Mesenchymal stem cell (in vitro differentiated cells and primary cell): ENCODE data around the gene OSBPL3.

ENCODE experiments used
- DNase-seq: peaks from one replicate; pipeline ENCODE4 v3.0.0-alpha.2; 2013
- H2AFZ ChIP-seq: one replicate; pipeline ENCODE4 v1.6.1; 2013; ENCODE audit warnings: low read depth, mild to moderate bottlenecking, control low read depth, inconsistent platforms, low read length, moderate library complexity
- H2AK5ac ChIP-seq: 2 replicates; pipeline ENCODE4 v1.6.1; 2013; ENCODE audit warnings: low read length, moderate library complexity, mild to moderate bottlenecking, inconsistent platforms; ENCODE audit not compliant: severe bottlenecking
- H2BK120ac ChIP-seq: one replicate; pipeline ENCODE4 v1.6.1; 2013; ENCODE audit warnings: low read depth, mild to moderate bottlenecking, inconsistent platforms, low read length, moderate library complexity
- H2BK12ac ChIP-seq, 2 experiments: one replicate each; pipeline ENCODE4 v1.6.1; 2013; ENCODE audit warnings: inconsistent platforms in 2 of 2, low read length in 2 of 2, mild to moderate bottlenecking in 2 of 2, moderate library complexity in 2 of 2, control low read depth in 1 of 2
- H2BK15ac ChIP-seq: one replicate; pipeline ENCODE4 v1.6.1; 2013; ENCODE audit warnings: mild to moderate bottlenecking, low read depth, inconsistent platforms; ENCODE audit not compliant: poor library complexity, severe bottlenecking
- H2BK5ac ChIP-seq: 2 replicates; pipeline ENCODE4 v1.6.1; 2013; ENCODE audit warnings: low read depth, mild to moderate bottlenecking, low read length, control low read depth, inconsistent platforms; ENCODE audit not compliant: poor library complexity, severe bottlenecking
- H3K14ac ChIP-seq, 2 experiments: one replicate each; pipeline ENCODE4 v1.6.1; 2013; ENCODE audit warnings: inconsistent platforms in 2 of 2, low read length in 2 of 2, control low read depth in 1 of 2, mild to moderate bottlenecking in 1 of 2, moderate library complexity in 1 of 2
- H3K18ac ChIP-seq, 2 experiments: one replicate each; pipeline ENCODE4 v1.6.1; 2013; ENCODE audit warnings: inconsistent platforms in 2 of 2, low read length in 2 of 2, control low read depth in 1 of 2, low read depth in 1 of 2, mild to moderate bottlenecking in 1 of 2
- H3K23ac ChIP-seq, 2 experiments: one replicate each; pipeline ENCODE4 v1.6.1; 2013; ENCODE audit warnings: inconsistent platforms in 2 of 2, low read length in 2 of 2, mild to moderate bottlenecking in 2 of 2, moderate library complexity in 2 of 2, control low read depth in 1 of 2
- H3K27ac ChIP-seq: 2 replicates; pipeline ENCODE4 v1.5.1; 2013; ENCODE audit warnings: mild to moderate bottlenecking, moderate library complexity, low read length, control low read depth, inconsistent platforms; ENCODE audit not compliant: poor library complexity, severe bottlenecking
- H3K27me3 ChIP-seq, 2 experiments: 2 replicates each; pipeline versions ENCODE4 v1.6.1 to v1.7.0; 2013; ENCODE audit warnings: low read length in 2 of 2, mild to moderate bottlenecking in 2 of 2, moderate library complexity in 2 of 2, control low read depth in 1 of 2, inconsistent platforms in 1 of 2; ENCODE audit not compliant: control insufficient read depth in 1 of 2, insufficient read depth in 1 of 2
- H3K36me3 ChIP-seq, 2 experiments: 2 replicates each; pipeline versions ENCODE4 v1.6.1 to v1.7.0; 2013; ENCODE audit warnings: low read length in 2 of 2, control low read depth in 1 of 2, inconsistent platforms in 1 of 2, low read depth in 1 of 2, mild to moderate bottlenecking in 1 of 2; ENCODE audit not compliant: insufficient read depth in 2 of 2, control insufficient read depth in 1 of 2
- H3K4ac ChIP-seq, 2 experiments: one replicate each; pipeline ENCODE4 v1.6.1; 2013; ENCODE audit warnings: inconsistent platforms in 2 of 2, low read length in 2 of 2, mild to moderate bottlenecking in 2 of 2, moderate library complexity in 2 of 2, control low read depth in 1 of 2, low read depth in 1 of 2
- H3K4me1 ChIP-seq: 2 replicates; pipeline ENCODE4 v1.6.1; 2013; ENCODE audit warnings: low read depth, low read length, control low read depth; ENCODE audit not compliant: control insufficient read depth, insufficient read depth
- H3K4me2 ChIP-seq: 2 replicates; pipeline ENCODE4 v1.6.1; 2013; ENCODE audit warnings: low read length, mild to moderate bottlenecking, inconsistent platforms; ENCODE audit not compliant: poor library complexity, severe bottlenecking
- H3K4me3 ChIP-seq, 2 experiments: 2 replicates each; pipeline versions ENCODE4 v1.5.1 to v1.7.0; 2013; ENCODE audit warnings: low read length in 2 of 2, mild to moderate bottlenecking in 2 of 2, control low read depth in 1 of 2, low read depth in 1 of 2; ENCODE audit not compliant: insufficient read depth in 1 of 2
- H3K79me1 ChIP-seq: replicated peaks from 2 replicates; pipeline ENCODE4 v1.6.1; 2013; ENCODE audit warnings: mild to moderate bottlenecking, control low read depth, low read length, inconsistent platforms; ENCODE audit not compliant: poor library complexity, severe bottlenecking
- H3K9ac ChIP-seq: 2 replicates; pipeline ENCODE4 v1.7.0; 2013; ENCODE audit warnings: mild to moderate bottlenecking, low read length, moderate library complexity
- H3K9me3 ChIP-seq: 2 replicates; pipeline ENCODE4 v1.7.0; 2013; ENCODE audit warnings: mild to moderate bottlenecking, low read length; ENCODE audit not compliant: control insufficient read depth
- H4K8ac ChIP-seq: one replicate; pipeline ENCODE4 v1.6.1; 2013; ENCODE audit warnings: inconsistent platforms, mild to moderate bottlenecking, low read length, moderate library complexity
- H4K91ac ChIP-seq: one replicate; pipeline ENCODE4 v1.6.1; 2013; ENCODE audit warnings: mild to moderate bottlenecking, low read length, inconsistent platforms
- WGBS: methylation state at CpG from one replicate; pipeline ENCODE4 v1.1.7; 2013; ENCODE audit warnings: mixed read lengths; 5-methylcytosine and 5-hydroxymethylcytosine counted together

OSBPL3 gene

GRCh38 chr7:24820730-24821044 is 159.3 kb downstream of the OSBPL3 start:
- Histone ChIP-seq H3K27ac (peak overlapping the region; percentile 83), H3K9me3 (no peaks in the 10 kb centered on the region), H3K4me2 (no peak overlapping the region), H3K27me3 (no peaks in the 10 kb centered on the region), H3K23ac (no peak overlapping the region), H3K9ac (peak overlapping the region; percentile 66), H3K4ac (no peak overlapping the region), H4K91ac (no peak overlapping the region), H3K14ac (no peak overlapping the region), H2BK5ac (no peak overlapping the region), H3K4me1 (peaks cover 5% of the 10 kb centered on the region), H2AFZ (no peak overlapping the region), H2BK12ac (no peak overlapping the region), H3K79me1 (peaks cover 7% of the 10 kb centered on the region), H2BK120ac (no peak overlapping the region), H2BK15ac (no peak overlapping the region), H3K36me3 (peaks cover 7 to 64% of the 10 kb centered on the region in 2 experiments), H3K4me3 (no peak overlapping the region), H3K18ac (no peak overlapping the region), H2AK5ac (peak overlapping the region; percentile 36), H4K8ac (no peak overlapping the region)
- peak; percentile 93 for DNase-seq

DNA sequence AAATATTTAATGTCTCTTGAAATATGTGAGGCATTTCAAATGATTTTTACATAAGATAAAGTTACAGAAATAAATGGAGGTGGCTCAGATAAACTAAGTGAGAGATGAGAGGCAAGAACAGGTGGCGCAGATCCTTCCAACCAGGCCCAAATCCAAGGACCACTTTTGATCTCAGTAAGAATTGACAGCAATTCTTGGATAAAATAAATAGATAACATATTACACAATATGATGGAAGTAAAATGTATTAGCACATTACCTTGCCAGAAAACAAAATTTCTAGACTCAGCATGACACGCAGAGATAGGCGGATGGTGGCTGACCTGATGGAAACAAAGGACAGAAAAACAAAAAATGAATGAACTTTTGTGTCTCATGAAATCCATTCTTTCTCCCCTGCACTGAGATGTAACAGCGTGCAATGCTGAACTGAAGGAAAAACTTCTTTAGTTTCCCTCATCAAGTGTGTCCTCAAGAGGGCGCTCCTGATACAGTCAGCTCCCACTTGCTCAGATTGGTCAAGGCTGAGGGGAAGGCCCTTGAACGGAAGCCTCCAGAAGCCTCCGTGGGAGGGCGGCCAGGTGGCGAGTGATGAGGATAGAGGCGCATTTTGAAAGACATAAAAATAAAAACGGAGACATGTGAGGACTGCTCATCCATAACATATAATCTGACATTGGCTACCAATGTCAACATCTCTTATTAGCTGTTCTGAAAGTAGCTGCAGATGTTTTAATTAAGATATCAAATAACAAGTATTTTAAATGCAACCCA is 159.9 kb downstream of the OSBPL3 start:
- Histone ChIP-seq H4K91ac (no peak overlapping the region), H3K4me3 (no peak overlapping the region), H3K36me3 (peaks cover 10 to 70% of the 10 kb centered on the region in 2 experiments), H3K23ac (no peak overlapping the region), H2BK120ac (no peak overlapping the region), H3K4me1 (peaks cover 5% of the 10 kb centered on the region), H3K27ac (peak overlapping the region; percentile 73), H2AFZ (no peak overlapping the region), H2BK5ac (no peak overlapping the region), H2BK12ac (no peak overlapping the region), H2BK15ac (no peak overlapping the region), H3K4ac (no peak overlapping the region), H3K27me3 (no peaks in the 10 kb centered on the region), H4K8ac (no peak overlapping the region), H3K9ac (peak overlapping the region; percentile 66), H3K18ac (no peak overlapping the region), H3K4me2 (no peak overlapping the region), H3K9me3 (no peaks in the 10 kb centered on the region), H3K14ac (no peak overlapping the region), H3K79me1 (peaks cover 7% of the 10 kb centered on the region), H2AK5ac (no peak overlapping the region)
- WGBS, result 32% methylated on average over 5 of the region's 11 CpGs
- peak; percentile 87 for DNase-seq

DNA sequence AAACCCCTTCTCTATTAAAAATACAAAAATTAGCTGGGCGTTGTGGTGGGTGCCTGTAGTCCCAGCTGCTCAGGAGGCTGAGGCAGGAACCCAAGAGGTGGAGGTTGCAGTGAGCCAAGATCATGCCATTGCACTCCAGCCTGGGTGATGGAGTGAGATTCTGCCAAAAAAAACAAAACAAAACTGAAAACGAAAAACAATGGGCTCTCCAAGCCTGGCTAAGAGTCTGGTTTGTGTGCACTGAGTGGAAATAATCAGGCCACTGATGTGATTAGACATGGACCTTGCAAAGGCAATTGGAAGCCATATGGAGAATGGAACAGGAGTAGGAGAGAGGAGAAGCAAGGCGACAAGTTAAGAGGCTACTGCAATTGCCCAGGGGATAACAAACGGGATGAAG is 162.6 kb downstream of the OSBPL3 start:
- no peak overlapping the region for H2BK120ac ChIP-seq
- no peak overlapping the region for H3K27ac ChIP-seq
- H3K27me3 ChIP-seq, result no peaks in the 10 kb centered on the region
- H2AFZ ChIP-seq, result no peak overlapping the region
- no peak overlapping the region for H3K4me2 ChIP-seq
- no peak overlapping the region for H3K9ac ChIP-seq
- H3K4me1 ChIP-seq, result peaks cover 5% of the 10 kb centered on the region
- H3K9me3 ChIP-seq, result no peaks in the 10 kb centered on the region
- H4K91ac ChIP-seq, result no peak overlapping the region
- no peak overlapping the region for H2BK15ac ChIP-seq
- H2BK5ac ChIP-seq, result no peak overlapping the region
- H2BK12ac ChIP-seq, result no peak overlapping the region
- no peak overlapping the region for H3K23ac ChIP-seq
- 71% methylated on average over 4 of the region's 4 CpGs for WGBS
- no peak overlapping the region for H4K8ac ChIP-seq
- DNase-seq, result no peak
- H3K4me3 ChIP-seq, result no peak overlapping the region
- peaks cover 4% of the 10 kb centered on the region for H3K79me1 ChIP-seq
- H3K14ac ChIP-seq, result no peak overlapping the region
- H2AK5ac ChIP-seq, result no peak overlapping the region
- no peak overlapping the region for H3K18ac ChIP-seq
- H3K4ac ChIP-seq, result no peak overlapping the region
- H3K36me3 ChIP-seq, result peaks cover 25 to 76% of the 10 kb centered on the region in 2 experiments

DNA sequence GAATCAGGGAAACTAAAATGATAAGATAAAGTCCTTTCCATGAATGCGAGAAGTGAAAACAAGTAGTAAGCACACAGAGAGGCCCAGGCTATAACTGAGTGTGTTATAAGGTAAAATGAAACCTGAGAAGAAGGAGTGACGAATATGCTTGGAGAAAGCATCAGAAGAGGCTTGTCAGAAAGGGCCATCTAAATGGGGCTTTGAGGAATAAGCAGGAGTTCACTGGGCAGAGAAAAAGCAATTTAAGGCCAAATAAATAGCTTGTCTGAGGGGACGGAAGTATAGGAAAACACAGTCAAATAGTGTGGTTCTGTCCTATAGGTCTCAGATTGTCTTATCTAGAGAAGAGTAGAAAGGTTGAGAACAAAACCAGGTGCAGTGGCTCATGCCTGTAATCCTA is 163.1 kb downstream of the OSBPL3 start:
- Histone ChIP-seq H2AFZ (no peak overlapping the region), H3K4me1 (peaks cover 5% of the 10 kb centered on the region), H3K23ac (no peak overlapping the region), H4K8ac (no peak overlapping the region), H2BK15ac (no peak overlapping the region), H3K4me3 (no peak overlapping the region), H2BK120ac (no peak overlapping the region), H2BK5ac (no peak overlapping the region), H2BK12ac (no peak overlapping the region), H3K36me3 (peaks cover 25 to 73% of the 10 kb centered on the region in 2 experiments), H4K91ac (no peak overlapping the region), H3K27ac (no peak overlapping the region), H3K18ac (no peak overlapping the region), H3K9me3 (no peaks in the 10 kb centered on the region), H3K14ac (no peak overlapping the region), H3K4ac (no peak overlapping the region), H3K27me3 (no peaks in the 10 kb centered on the region), H3K4me2 (no peak overlapping the region), H3K79me1 (peaks cover 4% of the 10 kb centered on the region), H2AK5ac (no peak overlapping the region), H3K9ac (no peak overlapping the region)
- no peak for DNase-seq
- 97% methylated on average over 3 of the region's 3 CpGs for WGBS
